Bone marrow (tissue), 2 donors: Measurements from ENCODE around the gene MAP9.
"Not testable (repeated sequence)": the region's sequence is repeated elsewhere in the genome, so short reads cannot be mapped to it uniquely, and the experiment has no call there.

Experiments
- DNase-seq, 2 donors: peaks; one replicate each; lab custom pipeline; 2025; lab: John Stamatoyannopoulos, UW

Gene MAP9

DNA sequence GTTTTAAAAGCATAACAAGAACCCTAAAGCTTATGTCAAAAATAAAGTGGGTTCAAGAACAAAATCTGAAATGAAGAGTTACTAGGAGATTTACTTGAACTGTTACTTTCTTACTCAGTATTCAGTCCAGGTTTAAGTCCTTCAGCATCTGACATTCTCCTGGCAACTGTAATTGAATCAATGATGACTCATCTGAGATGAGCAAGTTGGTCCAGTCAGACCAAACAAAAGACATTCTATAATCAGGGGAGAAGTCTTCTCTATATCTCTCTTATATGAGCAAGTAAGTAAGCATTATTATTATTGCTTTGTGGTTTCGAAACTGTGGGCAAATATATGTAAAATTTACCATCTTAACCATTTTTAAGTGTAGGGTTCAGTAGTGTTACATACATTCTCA lies 34.6 kb downstream of the MAP9 start:
- DNase-seq = no peak

DNA sequence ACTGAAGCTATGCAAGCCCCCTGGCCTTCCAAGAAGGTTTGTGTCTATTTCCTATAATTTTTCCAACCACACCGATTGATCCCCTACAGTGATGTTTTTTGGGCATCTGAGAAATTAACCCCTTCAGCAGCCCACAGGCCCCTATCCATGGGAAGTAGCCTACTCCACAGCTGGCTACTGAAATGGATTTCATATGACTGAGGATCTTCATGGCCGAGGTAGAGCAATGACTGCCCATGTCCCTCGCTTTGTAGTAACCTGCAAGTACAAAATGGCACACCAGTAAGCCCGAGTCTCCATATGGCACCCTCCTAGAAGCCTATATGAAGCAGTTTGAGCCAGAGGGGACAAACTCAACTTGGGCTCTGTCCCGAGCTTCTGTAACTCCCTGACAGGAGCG lies 36.8 kb downstream of the MAP9 start:
- no peak for DNase-seq

DNA sequence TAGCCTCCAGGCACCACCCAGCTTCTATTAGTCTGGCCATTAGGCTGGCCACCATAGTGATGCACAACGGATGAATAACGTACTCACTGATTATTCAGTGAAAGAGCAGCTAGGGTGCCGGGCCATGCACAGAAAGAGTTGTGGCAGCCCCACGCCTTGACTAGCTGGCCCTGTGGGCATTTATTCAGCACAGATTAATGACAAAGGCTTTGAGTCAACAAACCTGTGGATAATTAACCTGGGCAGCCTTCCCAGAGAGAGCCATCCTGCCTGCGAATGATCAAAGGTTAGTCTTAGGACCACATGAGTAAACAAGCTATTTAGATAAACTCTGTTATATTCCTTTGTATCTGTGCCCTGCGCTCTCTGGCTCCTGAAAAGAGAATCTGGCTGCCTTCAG lies 37.2 kb downstream of the MAP9 start:
- DNase-seq = no peak

DNA sequence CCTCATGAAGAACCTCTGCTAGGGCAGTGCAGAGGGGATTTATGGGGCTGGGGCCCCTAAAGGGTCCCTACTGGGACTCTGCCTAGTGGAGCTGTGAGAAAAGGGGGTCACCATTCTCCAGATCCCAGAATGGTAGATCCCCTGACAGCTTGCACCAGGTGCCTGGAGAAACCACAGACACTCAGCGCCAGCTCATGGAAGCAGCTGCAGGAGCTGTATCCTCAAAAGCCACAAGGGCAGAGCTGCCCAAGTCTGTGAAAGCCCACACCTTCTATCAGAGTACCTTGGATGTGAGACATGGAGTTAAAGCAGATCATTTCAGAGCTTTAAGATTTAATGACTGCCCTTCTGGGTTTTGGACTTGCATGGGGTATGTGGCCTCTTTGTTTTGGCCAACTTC lies 38.6 kb downstream of the MAP9 start:
- no peak for DNase-seq

DNA sequence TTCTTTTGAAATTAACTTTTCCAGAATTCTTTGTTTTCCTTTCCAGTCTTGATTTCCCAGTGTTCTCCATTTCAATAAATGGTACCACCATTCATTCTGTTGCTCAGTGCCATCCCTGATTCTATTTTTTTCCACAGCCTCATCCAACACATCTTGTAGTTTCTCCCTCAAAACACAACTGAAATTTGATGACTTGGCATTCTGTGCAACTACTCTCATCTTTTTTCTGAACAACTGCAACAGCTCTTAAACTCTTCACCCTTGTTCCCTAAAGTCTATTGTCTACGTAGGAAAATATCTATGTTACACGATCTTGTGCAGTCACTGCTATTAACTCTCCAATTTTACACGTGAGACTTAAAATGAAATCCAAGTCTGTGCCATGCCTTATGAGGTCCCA lies 40.5 kb downstream of the MAP9 start:
- no peak for DNase-seq

DNA sequence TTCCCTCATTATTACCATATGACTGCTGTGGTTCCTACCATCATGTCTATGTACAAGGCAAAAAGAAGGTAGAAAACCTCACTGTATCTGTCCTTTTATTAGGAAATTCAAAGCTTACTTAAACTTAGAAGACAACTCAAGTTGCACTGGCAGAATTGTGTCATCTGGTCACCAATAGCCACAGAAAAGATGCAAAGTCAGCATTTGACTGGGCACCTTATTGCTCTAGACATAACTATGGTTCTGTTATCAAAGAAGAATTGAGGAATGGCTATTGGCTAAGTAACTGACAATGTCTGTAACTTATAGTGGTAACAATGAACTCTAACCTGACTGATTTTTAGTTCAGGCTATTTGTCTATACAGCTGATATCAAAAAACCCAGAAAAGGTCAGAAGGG lies 45.3 kb downstream of the MAP9 start:
- DNase-seq = no peak

DNA sequence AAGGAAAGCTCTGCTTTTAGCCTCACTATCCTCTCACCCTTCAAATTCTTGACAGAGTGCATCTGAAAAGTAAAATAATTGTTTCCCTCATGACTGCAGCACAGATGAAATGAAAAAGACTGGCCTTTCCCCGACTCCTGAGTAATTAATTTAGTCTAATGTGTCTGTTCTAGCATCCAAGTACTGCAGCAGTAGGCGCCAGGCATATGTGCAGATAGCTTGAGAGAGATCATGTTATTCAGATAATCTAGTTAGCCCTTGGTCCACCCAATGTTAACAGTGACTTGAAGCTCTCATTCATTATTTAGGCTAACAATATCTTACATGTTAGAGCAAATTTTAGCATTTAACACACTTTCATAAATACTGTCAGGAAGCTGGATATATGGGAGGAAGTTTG lies 54.0 kb downstream of the MAP9 start:
- DNase-seq = no peak

DNA sequence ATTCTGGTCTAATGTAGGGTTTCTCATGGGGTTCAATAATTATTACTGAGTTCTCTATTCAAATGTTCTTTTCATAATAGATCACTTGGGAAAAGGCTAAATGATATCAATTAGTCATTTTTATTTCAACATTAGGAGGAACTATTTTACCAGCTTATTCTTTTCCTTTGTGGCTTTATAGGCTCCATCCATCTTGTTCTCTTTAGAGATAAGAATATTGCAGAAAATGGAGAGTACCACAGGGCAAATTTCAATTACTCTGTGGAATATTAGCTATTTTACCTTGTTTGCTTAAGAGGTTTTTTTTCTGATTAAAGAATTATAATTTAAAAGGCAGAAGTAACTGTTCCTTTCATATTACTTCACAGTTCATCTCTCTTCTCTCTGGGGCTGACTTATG lies 55.8 kb downstream of the MAP9 start:
- no peak for DNase-seq

DNA sequence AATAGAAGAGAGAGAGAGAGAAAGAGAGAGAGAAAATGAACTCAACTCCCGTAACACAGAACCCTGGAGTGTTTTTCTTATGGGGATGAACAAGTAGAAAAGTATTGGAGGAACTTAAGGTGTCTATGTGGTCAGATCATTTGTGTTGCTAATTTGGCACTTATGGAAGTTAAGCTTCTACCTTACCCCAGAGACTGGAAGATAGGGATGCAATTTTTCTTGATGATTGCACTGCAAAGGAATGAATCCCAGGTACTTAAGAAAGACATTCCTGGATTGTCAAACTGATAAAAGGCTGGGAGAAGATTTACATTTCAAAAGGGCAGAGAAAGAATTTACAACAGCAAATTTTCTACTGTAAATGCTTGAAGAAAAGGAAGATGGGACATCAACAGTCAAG lies 57.2 kb downstream of the MAP9 start:
- no peak for DNase-seq

DNA sequence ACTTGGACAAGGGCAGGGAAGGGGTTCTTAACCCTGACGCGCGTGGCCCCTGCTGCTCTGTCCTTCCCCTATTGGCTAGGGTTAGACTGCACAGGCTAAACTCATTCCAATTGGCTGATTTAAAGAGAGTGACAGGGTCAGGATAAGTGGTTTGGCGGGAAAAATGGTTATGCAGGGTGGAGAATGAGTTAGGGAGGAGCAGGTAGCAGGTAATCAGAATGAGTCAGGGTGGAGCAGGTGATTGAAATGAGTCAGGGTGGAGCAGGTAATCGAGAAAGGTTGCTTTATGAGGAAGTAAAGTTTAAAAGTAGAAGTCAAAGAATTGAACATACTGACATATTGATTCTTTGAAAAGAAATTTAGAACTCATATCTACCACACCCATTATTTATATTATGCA lies 64.7 kb downstream of the MAP9 start:
- DNase-seq = not testable (repeated sequence)

DNA sequence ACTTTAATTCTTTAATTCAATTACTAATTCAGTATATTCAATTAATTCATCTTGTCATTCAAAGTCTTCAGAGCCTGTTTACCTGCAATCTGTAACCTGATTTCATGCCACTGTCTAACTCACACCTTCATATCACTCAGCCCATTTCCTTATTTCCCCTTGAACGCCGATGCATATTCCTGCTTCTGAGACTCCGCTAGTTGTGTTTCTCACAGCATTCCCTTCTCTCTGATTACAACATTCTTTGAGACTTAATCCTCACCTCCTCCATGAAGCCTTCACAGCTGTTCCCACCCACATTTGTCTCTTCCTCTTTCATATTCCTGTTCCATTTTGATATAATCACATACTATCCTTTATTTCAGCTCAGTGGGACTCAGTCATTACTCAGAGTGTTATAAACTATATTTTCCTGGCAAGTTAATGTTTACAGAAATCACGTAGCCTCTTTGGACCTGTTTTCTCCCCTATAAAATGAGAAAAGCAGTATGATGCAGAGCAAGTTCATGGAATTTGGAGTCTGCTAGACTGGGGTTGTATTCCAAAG lies 69.0 kb downstream of the MAP9 start:
- no peak for DNase-seq

DNA sequence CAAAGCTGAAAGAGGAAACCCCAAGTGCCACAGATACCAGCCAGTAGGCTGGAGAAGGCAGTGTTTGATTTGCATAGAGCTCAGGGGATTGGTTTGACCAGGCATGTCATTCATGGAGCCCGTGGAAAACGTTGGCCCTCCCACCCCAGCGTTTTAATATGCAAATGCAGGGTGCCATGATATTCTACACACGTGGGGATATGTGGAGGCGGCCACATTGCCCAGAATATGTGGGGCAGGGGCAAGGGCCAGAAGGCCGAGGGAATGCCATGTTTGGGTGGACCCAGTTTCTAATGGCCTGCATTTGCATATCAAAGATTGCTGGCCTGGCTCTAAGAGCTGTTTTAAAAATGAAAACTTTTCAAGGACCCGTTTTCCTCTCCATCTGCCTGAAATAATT lies 71.1 kb downstream of the MAP9 start:
- DNase-seq = no peak

DNA sequence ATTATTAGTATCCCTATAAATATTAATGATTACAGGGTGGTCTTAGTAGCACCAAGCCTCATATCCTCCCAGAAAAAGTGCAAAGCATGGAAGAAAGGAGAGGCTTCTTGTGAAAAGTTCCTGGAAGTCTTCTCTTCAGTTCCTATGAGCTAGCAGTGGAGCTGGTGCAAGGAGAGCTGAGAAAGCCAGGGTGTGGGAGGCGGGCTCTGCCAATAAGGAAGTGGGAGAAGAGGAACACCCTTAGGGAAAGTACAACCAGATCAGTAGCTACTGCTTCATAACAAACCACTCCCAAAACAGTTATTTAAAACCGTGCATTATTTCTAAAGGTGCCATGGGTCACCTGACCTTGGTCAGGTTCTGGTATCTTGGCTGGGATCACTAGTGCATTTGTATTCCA lies 72.4 kb downstream of the MAP9 start:
- DNase-seq = no peak

DNA sequence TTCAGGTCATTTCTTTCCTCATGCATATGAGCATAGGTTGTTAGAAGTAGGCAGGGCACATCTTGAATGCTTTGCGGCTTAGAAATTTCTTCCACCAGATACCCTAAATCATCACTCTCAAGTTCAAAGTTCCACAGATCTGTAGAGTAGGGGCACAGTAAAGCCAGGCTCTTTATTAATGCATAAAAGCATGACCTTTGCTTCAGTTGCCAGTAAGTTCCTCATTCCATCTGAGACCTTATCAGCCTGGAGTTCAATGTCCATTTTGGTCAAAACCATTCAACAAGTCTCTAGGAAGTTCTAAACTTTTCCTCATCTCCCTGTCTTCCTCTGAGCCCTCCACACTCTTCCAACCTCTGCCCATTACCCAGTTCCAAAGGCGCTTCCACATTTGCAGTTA lies 77.7 kb downstream of the MAP9 start:
- DNase-seq = no peak
